IMR-90 (cell line): ENCODE measurements around the gene KLC4. TPM values are rescaled to one million over a fixed set of nuclear protein-coding genes. Genes with fewer than 3 reads are reported as not detected.

Source experiments
- ATAC-seq: fragments of 200-7000 bp; cut with Tn5 transposase; 2 replicates; pipeline ENCODE4 v1.9.1; 2020; ENCODE audit warnings: low read depth, mild to moderate bottlenecking, moderate library complexity
- BruUV-seq: library from RNA; stranded (reverse); fragments of 400-500 nt; replicated peaks from 2 replicates; lab custom pipeline; 2021; lab: Mats Ljungman, UMichigan
- CTCF ChIA-PET: fragments of 300-600 bp; formaldehyde crosslinking; extraction: SDS; loops from one replicate; lab custom pipeline; 2021; ENCODE audit warnings: antibody characterized with exemption; lab: Yijun Ruan, JAX
- POLR2A ChIA-PET: fragments of 300-600 bp; sonication (Branson Sonifier 250); formaldehyde crosslinking; loops from one replicate; lab custom pipeline; 2022; ENCODE audit warnings: antibody characterized with exemption; ENCODE audit not compliant: unreplicated experiment; lab: Charles Lee
- DNase-seq: peaks from one replicate; pipeline ENCODE4 v3.0.0; 2013
- H2AFZ ChIP-seq: replicated peaks from 2 replicates; pipeline ENCODE3; 2013; ENCODE audit warnings: low read length, mild to moderate bottlenecking; ENCODE audit not compliant: poor library complexity
- H2AK5ac ChIP-seq: 2 replicates; pipeline ENCODE4 v1.6.1; 2013; ENCODE audit warnings: low read depth, low read length, inconsistent platforms
- H2AK9ac ChIP-seq: replicated peaks from 2 replicates; pipeline ENCODE3; 2013; ENCODE audit warnings: mild to moderate bottlenecking, low read depth, low read length, moderate library complexity; ENCODE audit not compliant: poor library complexity
- H2BK120ac ChIP-seq: 2 replicates; pipeline ENCODE4 v1.6.1; 2013; ENCODE audit warnings: low read depth, low read length, inconsistent platforms
- H2BK15ac ChIP-seq: 3 replicates; pipeline ENCODE4 v1.6.1; 2013; ENCODE audit warnings: low read depth, low read length, inconsistent platforms
- H2BK20ac ChIP-seq: 2 replicates; pipeline ENCODE4 v1.6.1; 2013; ENCODE audit warnings: low read depth, mild to moderate bottlenecking, inconsistent platforms, low read length, moderate library complexity
- H2BK5ac ChIP-seq: 2 replicates; pipeline ENCODE4 v1.6.1; 2013; ENCODE audit warnings: mild to moderate bottlenecking, low read depth, low read length, inconsistent platforms; ENCODE audit not compliant: poor library complexity, severe bottlenecking
- H3K14ac ChIP-seq: replicated peaks from 2 replicates; pipeline ENCODE4 v1.6.1; 2013; ENCODE audit warnings: low read depth, low read length, inconsistent platforms
- H3K18ac ChIP-seq: 2 replicates; pipeline ENCODE4 v1.6.1; 2013; ENCODE audit warnings: low read depth, low read length, control low read depth
- H3K23ac ChIP-seq: 2 replicates; pipeline ENCODE4 v1.6.1; 2013; ENCODE audit warnings: low read depth, low read length, inconsistent platforms
- H3K27ac ChIP-seq: 2 replicates; pipeline ENCODE4 v1.5.1; 2013; ENCODE audit warnings: mild to moderate bottlenecking, control low read depth, low read length; ENCODE audit not compliant: insufficient read depth
- H3K27me3 ChIP-seq: 2 replicates; pipeline ENCODE4 v1.6.1; 2013; ENCODE audit warnings: low read length; ENCODE audit not compliant: control insufficient read depth, insufficient read depth
- H3K36me3 ChIP-seq: 2 replicates; pipeline ENCODE4 v1.6.1; 2013; ENCODE audit warnings: low read length, mixed read lengths; ENCODE audit not compliant: control insufficient read depth, insufficient read depth
- H3K4ac ChIP-seq: 2 replicates; pipeline ENCODE4 v1.6.1; 2013; ENCODE audit warnings: low read depth, low read length, inconsistent platforms
- H3K4me1 ChIP-seq: 2 replicates; pipeline ENCODE4 v1.6.1; 2013; ENCODE audit warnings: low read length, mixed read lengths; ENCODE audit not compliant: control insufficient read depth, insufficient read depth
- H3K4me2 ChIP-seq: 2 replicates; pipeline ENCODE4 v1.6.1; 2013; ENCODE audit warnings: low read depth, mild to moderate bottlenecking, control low read depth, low read length, moderate library complexity
- H3K4me3 ChIP-seq: 2 replicates; pipeline ENCODE4 v1.5.1; 2013; ENCODE audit warnings: low read depth, mild to moderate bottlenecking, control low read depth, low read length, moderate library complexity; ENCODE audit not compliant: insufficient read depth
- H3K56ac ChIP-seq: 2 replicates; pipeline ENCODE4 v1.6.1; 2013; ENCODE audit warnings: low read length, inconsistent platforms; ENCODE audit not compliant: insufficient read depth; ENCODE audit errors: extremely low read depth
- H3K79me1 ChIP-seq, 2 experiments: 2 replicates each; pipeline ENCODE4 v1.6.1; 2013; ENCODE audit warnings: low read length in 2 of 2, inconsistent platforms in 1 of 2, low read depth in 1 of 2
- H3K9ac ChIP-seq: 2 replicates; pipeline ENCODE4 v1.6.1; 2013; ENCODE audit warnings: low read depth, low read length, control low read depth
- H3K9me1 ChIP-seq: 2 replicates; pipeline ENCODE4 v1.6.1; 2013; ENCODE audit warnings: low read length, inconsistent platforms; ENCODE audit not compliant: insufficient read depth
- H3K9me3 ChIP-seq: 2 replicates; pipeline ENCODE4 v1.6.1; 2013; ENCODE audit warnings: low read length; ENCODE audit not compliant: control insufficient read depth, insufficient read depth
- H4K20me1 ChIP-seq: 2 replicates; pipeline ENCODE4 v1.6.1; 2013; ENCODE audit warnings: low read length, inconsistent platforms; ENCODE audit not compliant: insufficient read depth
- H4K5ac ChIP-seq: 2 replicates; pipeline ENCODE4 v1.6.1; 2013; ENCODE audit warnings: mild to moderate bottlenecking, low read depth, low read length, control low read depth
- H4K8ac ChIP-seq, 2 experiments: 2 replicates each; pipeline ENCODE4 v1.6.1; 2013; ENCODE audit warnings: low read depth in 2 of 2, low read length in 2 of 2, control low read depth in 1 of 2, inconsistent platforms in 1 of 2
- H4K91ac ChIP-seq: 2 replicates; pipeline ENCODE4 v1.6.1; 2013; ENCODE audit warnings: low read depth, low read length, inconsistent platforms; ENCODE audit not compliant: insufficient read depth
- BHLHE40 ChIP-seq: fragments of 150-350 bp; IDR thresholded peaks from 2 replicates; pipeline ENCODE4 v1.6.1; 2016; ENCODE audit warnings: mild to moderate bottlenecking, low read depth, low read length
- FOS ChIP-seq: fragments of 150-350 bp; IDR thresholded peaks from 2 replicates; pipeline ENCODE4 v1.6.1; 2016; ENCODE audit warnings: low read depth, low read length
- MAFK ChIP-seq: IDR thresholded peaks from 2 replicates; pipeline ENCODE4 v1.6.1; 2012; ENCODE audit warnings: low read depth, low read length, improper control_type of control experiment
- MAZ ChIP-seq: IDR thresholded peaks from 2 replicates; pipeline ENCODE4 v1.6.1; 2012; ENCODE audit warnings: low read depth, mild to moderate bottlenecking, low read length, improper control_type of control experiment, moderate library complexity, borderline replicate concordance
- POLR2A ChIP-seq: IDR thresholded peaks from 2 replicates; pipeline ENCODE4 v1.6.1; 2012; ENCODE audit warnings: mild to moderate bottlenecking, low read depth, low read length
- RCOR1 ChIP-seq: IDR thresholded peaks from 2 replicates; pipeline ENCODE4 v1.6.1; 2012; ENCODE audit warnings: mild to moderate bottlenecking, low read length, improper control_type of control experiment; ENCODE audit not compliant: insufficient replicate concordance
- RFX5 ChIP-seq: IDR thresholded peaks from 2 replicates; pipeline ENCODE4 v1.8.0; 2012; ENCODE audit warnings: low read depth, mild to moderate bottlenecking, low read length, moderate library complexity
- SMC3 ChIP-seq: fragments of 150-350 bp; IDR thresholded peaks from 2 replicates; pipeline ENCODE4 v1.6.1; 2016; ENCODE audit warnings: low read depth, mild to moderate bottlenecking, antibody characterized with exemption, low read length, moderate library complexity
- WGBS, 2 experiments: methylation state at CpG; one replicate each; pipeline versions ENCODE4 v1.1.5 to v1.1.7; 2013; ENCODE audit warnings: missing lambda C conversion rate in 2 of 2; ENCODE audit not compliant: insufficient read length in 1 of 2; ENCODE audit errors: extremely low coverage in 2 of 2; 5-methylcytosine and 5-hydroxymethylcytosine counted together
- dilution Hi-C: fragments of 300-500 bp; cut with HindIII; formaldehyde crosslinking; loops from one replicate; pipeline ENCODE4 v1.14.3; 2018; ENCODE audit warnings: low sequenced_read_pairs; ENCODE audit not compliant: unreplicated experiment
- in situ Hi-C: fragments of 300-500 bp; cut with MboI; formaldehyde crosslinking; loops from 3 replicates; pipeline ENCODE4 v1.14.3; 2019; ENCODE audit warnings: low sequenced_read_pairs, inconsistent platforms, mixed read lengths
- intact Hi-C: fragments of 100-400 bp; cut with micrococcal nuclease; formaldehyde crosslinking; loops from 2 replicates; pipeline ENCODE4 v1.10.0; 2022
- polyA plus RNA-seq, 3 experiments: library from polyadenylated mRNA; depleted of rRNA; stranded (reverse); fragments of >200 nt; gene quantifications; 2 replicates each; pipeline ENCODE4 v1.2.3, GENCODE V29; 2012; ENCODE audit warnings: low replicate concordance in 1 of 3
- total RNA-seq: library from RNA; depleted of rRNA; stranded (reverse); fragments of >200 nt; gene quantifications from 2 replicates; pipeline ENCODE4 v1.2.3, GENCODE V29; 2012
- TF ChIP-seq, protein P1 (sequence below): conservative IDR thresholded peaks from 2 replicates; pipeline ENCODE4 v1.5.1; 2012; ENCODE audit warnings: mild to moderate bottlenecking, low read depth, low read length, improper control_type of control experiment
- TF ChIP-seq, protein P2 (sequence below): fragments of 150-350 bp; IDR thresholded peaks from 2 replicates; pipeline ENCODE4 v1.6.1; 2017; ENCODE audit warnings: mild to moderate bottlenecking, antibody characterized with exemption, low read length, low read depth
- TF ChIP-seq, protein P3 (sequence below): fragments of 150-350 bp; IDR thresholded peaks from 2 replicates; pipeline ENCODE4 v1.6.1; 2016; ENCODE audit warnings: low read depth, mild to moderate bottlenecking, low read length, moderate library complexity, borderline replicate concordance

KLC4 gene
- total and polyA plus RNA-seq, 2 of the 4 experiments (the other 2 are of a cell fraction): 10.9 to 13.0 TPM

DNA sequence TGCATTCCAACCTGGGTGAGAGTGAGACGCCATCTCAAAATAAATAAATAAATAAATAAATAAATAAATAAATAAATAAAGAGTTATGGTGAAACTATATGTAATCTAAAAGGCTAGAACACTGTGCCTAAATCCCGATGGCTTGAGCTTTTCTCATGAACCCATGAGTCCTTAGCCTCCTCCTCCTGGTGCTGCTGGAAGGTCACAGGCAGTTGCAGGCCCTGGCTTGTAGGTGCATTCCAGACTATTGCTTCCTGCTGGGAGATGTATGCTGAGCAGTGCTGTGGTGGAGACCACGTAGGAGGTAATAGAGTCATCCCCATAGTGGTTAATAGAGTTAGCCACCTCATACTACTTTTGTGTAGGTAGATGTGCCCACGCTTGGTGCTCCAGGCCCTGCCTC, 29.2 kb downstream of the KLC4 start:
- Histone ChIP-seq H3K9me3 (no peaks in the 10 kb centered on the region), H4K20me1 (peaks cover 72% of the 10 kb centered on the region), H2BK15ac (no peak overlapping the region), H3K23ac (peak overlapping the region; percentile 62; the same call in 1 of the 2 replicates), H3K9me1 (peaks cover 13% of the 10 kb centered on the region), H2AFZ (peak overlapping the region; percentile 45), H2AK5ac (no peak overlapping the region), H2BK120ac (no peak overlapping the region), H3K4me2 (no peak overlapping the region), H2AK9ac (peak overlapping the region; percentile 25), H3K56ac (no peak overlapping the region), H3K4me3 (no peak overlapping the region), H2BK20ac (no peak overlapping the region), H3K4ac (no peak overlapping the region), H3K4me1 (peaks cover 31% of the 10 kb centered on the region), H3K18ac (no peak overlapping the region), H3K27me3 (no peaks in the 10 kb centered on the region), H3K79me1 (peaks cover 46 to 92% of the 10 kb centered on the region in 2 experiments), H4K5ac (no peak overlapping the region), H2BK5ac (no peak overlapping the region), H3K27ac (no peak overlapping the region), H3K9ac (no peak overlapping the region), H4K8ac (no peak overlapping the region), H3K36me3 (no peaks in the 10 kb centered on the region), H4K91ac (no peak overlapping the region), H3K14ac (no peak overlapping the region)
- in situ Hi-C loops (no loop called here), intact Hi-C loops (no loop called here), dilution Hi-C loops (no loop called here)
- BruUV-seq: no TSS peak
- ATAC-seq (no peak), DNase-seq (peak; percentile 13)
- CTCF ChIA-PET: no interaction called here
- WGBS, 2 experiments: no CpG with 5 or more reads among the region's 4 CpGs
- TF ChIP-seq, protein P1, sequence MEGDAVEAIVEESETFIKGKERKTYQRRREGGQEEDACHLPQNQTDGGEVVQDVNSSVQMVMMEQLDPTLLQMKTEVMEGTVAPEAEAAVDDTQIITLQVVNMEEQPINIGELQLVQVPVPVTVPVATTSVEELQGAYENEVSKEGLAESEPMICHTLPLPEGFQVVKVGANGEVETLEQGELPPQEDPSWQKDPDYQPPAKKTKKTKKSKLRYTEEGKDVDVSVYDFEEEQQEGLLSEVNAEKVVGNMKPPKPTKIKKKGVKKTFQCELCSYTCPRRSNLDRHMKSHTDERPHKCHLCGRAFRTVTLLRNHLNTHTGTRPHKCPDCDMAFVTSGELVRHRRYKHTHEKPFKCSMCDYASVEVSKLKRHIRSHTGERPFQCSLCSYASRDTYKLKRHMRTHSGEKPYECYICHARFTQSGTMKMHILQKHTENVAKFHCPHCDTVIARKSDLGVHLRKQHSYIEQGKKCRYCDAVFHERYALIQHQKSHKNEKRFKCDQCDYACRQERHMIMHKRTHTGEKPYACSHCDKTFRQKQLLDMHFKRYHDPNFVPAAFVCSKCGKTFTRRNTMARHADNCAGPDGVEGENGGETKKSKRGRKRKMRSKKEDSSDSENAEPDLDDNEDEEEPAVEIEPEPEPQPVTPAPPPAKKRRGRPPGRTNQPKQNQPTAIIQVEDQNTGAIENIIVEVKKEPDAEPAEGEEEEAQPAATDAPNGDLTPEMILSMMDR: no peak
- TF ChIP-seq MAFK (no peak), MAZ (no peak), FOS (no peak), SMC3 (no peak), POLR2A (no peak), RCOR1 (no peak), RFX5 (no peak), BHLHE40 (no peak)
- TF ChIP-seq, protein P2, sequence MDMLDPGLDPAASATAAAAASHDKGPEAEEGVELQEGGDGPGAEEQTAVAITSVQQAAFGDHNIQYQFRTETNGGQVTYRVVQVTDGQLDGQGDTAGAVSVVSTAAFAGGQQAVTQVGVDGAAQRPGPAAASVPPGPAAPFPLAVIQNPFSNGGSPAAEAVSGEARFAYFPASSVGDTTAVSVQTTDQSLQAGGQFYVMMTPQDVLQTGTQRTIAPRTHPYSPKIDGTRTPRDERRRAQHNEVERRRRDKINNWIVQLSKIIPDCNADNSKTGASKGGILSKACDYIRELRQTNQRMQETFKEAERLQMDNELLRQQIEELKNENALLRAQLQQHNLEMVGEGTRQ: no peak
- TF ChIP-seq, protein P3, sequence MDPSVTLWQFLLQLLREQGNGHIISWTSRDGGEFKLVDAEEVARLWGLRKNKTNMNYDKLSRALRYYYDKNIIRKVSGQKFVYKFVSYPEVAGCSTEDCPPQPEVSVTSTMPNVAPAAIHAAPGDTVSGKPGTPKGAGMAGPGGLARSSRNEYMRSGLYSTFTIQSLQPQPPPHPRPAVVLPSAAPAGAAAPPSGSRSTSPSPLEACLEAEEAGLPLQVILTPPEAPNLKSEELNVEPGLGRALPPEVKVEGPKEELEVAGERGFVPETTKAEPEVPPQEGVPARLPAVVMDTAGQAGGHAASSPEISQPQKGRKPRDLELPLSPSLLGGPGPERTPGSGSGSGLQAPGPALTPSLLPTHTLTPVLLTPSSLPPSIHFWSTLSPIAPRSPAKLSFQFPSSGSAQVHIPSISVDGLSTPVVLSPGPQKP: no peak
- POLR2A ChIA-PET: no interaction called here
